ENCODE measurements around the gene CAPN8. TPM values are rescaled to one million over a fixed set of nuclear protein-coding genes. Genes with fewer than 3 reads are reported as not detected.

CAPN8 gene
- polyA plus RNA-seq, 1 of the 3 experiments (the other 2 are of a cell fraction): not detected

GRCh38 chr1:223525957-223526356, 139.5 kb downstream of the CAPN8 start:
- Histone ChIP-seq H3K9me2 (no peaks in the 10 kb centered on the region), H3K79me2 (ENCODE audit: insufficient read depth) (no peaks in the 10 kb centered on the region), H3K9ac (no peak overlapping the region), H3K27me3 (ENCODE audit: insufficient read depth) (peaks cover 10% of the 10 kb centered on the region; the same call in 1 of the 2 replicates), H3K27ac (ENCODE audit: low read depth in 2 of 2, low read length in 1 of 2) (no peak overlapping the region), H4K20me1 (ENCODE audit: insufficient read depth) (no peaks in the 10 kb centered on the region), H3K9me3 (no peaks in the 10 kb centered on the region), H2AFZ (ENCODE audit: low read depth) (no peak overlapping the region), H3K4me1 (ENCODE audit: control insufficient read depth in 1 of 2, insufficient read depth in 2 of 2, low read depth in 1 of 2, low read length in 1 of 2) (no peaks in the 10 kb centered on the region), H3K4me2 (no peak overlapping the region), H3F3A (replicated peaks; ENCODE audit: insufficient read depth) (no peaks in the 10 kb centered on the region), H3K36me3 (replicated peaks in 1 of 2; ENCODE audit: control insufficient read depth in 1 of 2, insufficient read depth in 2 of 2, low read length in 1 of 2) (no peaks in the 10 kb centered on the region), H3K4me3 (ENCODE audit: low read depth in 2 of 2, low read length in 1 of 2) (no peak overlapping the region)
- ChIA-PET POLR2A (no interaction called here), CTCF (interaction anchor here (1.5 kb wide), 1 partner anchor 31 kb away, joined by 3 read pairs; no protein-coding TSS in a partner anchor)
- DNase-seq: no peak
- 18% methylated on average over 3 of the region's 3 CpGs for WGBS (ENCODE audit: low lambda C conversion rate)
- TF ChIP-seq YY1 (IDR thresholded peaks at IDR 0.05; ENCODE audit: low read depth): no peak

- Histone ChIP-seq H3K79me2 (ENCODE audit: insufficient read depth) (no peaks in the 10 kb centered on the region), H4K20me1 (ENCODE audit: insufficient read depth) (no peaks in the 10 kb centered on the region), H3K9me2 (no peaks in the 10 kb centered on the region), H3K9ac (no peak overlapping the region), H3K4me2 (no peak overlapping the region), H2AFZ (ENCODE audit: low read depth) (no peak overlapping the region), H3K9me3 (no peaks in the 10 kb centered on the region), H3K27me3 (ENCODE audit: insufficient read depth) (peaks cover 10% of the 10 kb centered on the region; the same call in 1 of the 2 replicates), H3F3A (replicated peaks; ENCODE audit: insufficient read depth) (no peaks in the 10 kb centered on the region), H3K4me1 (ENCODE audit: control insufficient read depth in 1 of 2, insufficient read depth in 2 of 2, low read depth in 1 of 2, low read length in 1 of 2) (no peaks in the 10 kb centered on the region), H3K27ac (ENCODE audit: low read depth in 2 of 2, low read length in 1 of 2) (no peak overlapping the region), H3K36me3 (replicated peaks in 1 of 2; ENCODE audit: control insufficient read depth in 1 of 2, insufficient read depth in 2 of 2, low read length in 1 of 2) (no peaks in the 10 kb centered on the region), H3K4me3 (ENCODE audit: low read depth in 2 of 2, low read length in 1 of 2) (no peak overlapping the region)
- no peak for DNase-seq
- 31% methylated on average over 3 of the region's 3 CpGs for WGBS (ENCODE audit: low lambda C conversion rate)
- CTCF ChIA-PET: interaction anchor here (1.5 kb wide), 1 partner anchor 31 kb away, joined by 3 read pairs; no protein-coding TSS in a partner anchor
- POLR2A ChIA-PET: no interaction called here
- TF ChIP-seq USF2 (IDR thresholded peaks at IDR 0.05; ENCODE audit: borderline replicate concordance, low read depth, low read length): no peak
- no peak for TF ChIP-seq POLR2AphosphoS5 (IDR thresholded peaks at IDR 0.05; ENCODE audit: low read depth, low read length)
- no peak for TF ChIP-seq IRF3 (IDR thresholded peaks at IDR 0.05; ENCODE audit: low read depth, low read length)
Measured at GRCh38 chr1:223525546-223525945, 140.0 kb downstream of the CAPN8 start.

- Histone ChIP-seq H3K4me3 (ENCODE audit: low read depth in 2 of 2, low read length in 1 of 2) (no peak overlapping the region), H3K4me2 (no peak overlapping the region), H3K9ac (no peak overlapping the region), H4K20me1 (ENCODE audit: insufficient read depth) (no peaks in the 10 kb centered on the region), H3F3A (replicated peaks; ENCODE audit: insufficient read depth) (no peaks in the 10 kb centered on the region), H3K9me2 (no peaks in the 10 kb centered on the region), H3K36me3 (replicated peaks in 1 of 2; ENCODE audit: control insufficient read depth in 1 of 2, insufficient read depth in 2 of 2, low read length in 1 of 2) (no peaks in the 10 kb centered on the region), H3K4me1 (ENCODE audit: control insufficient read depth in 1 of 2, insufficient read depth in 2 of 2, low read depth in 1 of 2, low read length in 1 of 2) (no peaks in the 10 kb centered on the region), H2AFZ (ENCODE audit: low read depth) (no peak overlapping the region), H3K27ac (ENCODE audit: low read depth in 2 of 2, low read length in 1 of 2) (no peak overlapping the region), H3K27me3 (ENCODE audit: insufficient read depth) (peaks cover 10% of the 10 kb centered on the region; the same call in 1 of the 2 replicates), H3K79me2 (ENCODE audit: insufficient read depth) (no peaks in the 10 kb centered on the region), H3K9me3 (no peaks in the 10 kb centered on the region)
- ChIA-PET POLR2A (no interaction called here), CTCF (interaction anchor here (1.0 to 1.5 kb wide), 2 partner anchors 27 to 32 kb away, joined by 3 read pairs; no protein-coding TSS in a partner anchor)
- 13% methylated on average over 4 of the region's 4 CpGs for WGBS (ENCODE audit: low lambda C conversion rate)
- DNase-seq: no peak
- no peak for TF ChIP-seq EZH2phosphoT487 (IDR thresholded peaks at IDR 0.05; ENCODE audit: borderline replicate concordance, low read depth)
- TF ChIP-seq PBX3 (IDR thresholded peaks at IDR 0.05): no peak
- no peak for TF ChIP-seq USF1 (IDR thresholded peaks at IDR 0.05; ENCODE audit: borderline replicate concordance, low read depth)
- no peak for TF ChIP-seq CTCF (IDR thresholded peaks at IDR 0.05)
- TF ChIP-seq GATA2 (CRISPR knock-in tag; IDR thresholded peaks at IDR 0.05): no peak
- TF ChIP-seq RXRA (IDR thresholded peaks at IDR 0.05; ENCODE audit: borderline replicate concordance, low read depth): no peak
- TF ChIP-seq RFX5 (IDR thresholded peaks at IDR 0.05; ENCODE audit: low read length): no peak
- TF ChIP-seq USF2 (IDR thresholded peaks at IDR 0.05; ENCODE audit: borderline replicate concordance, low read depth, low read length): no peak
Measured at GRCh38 chr1:223524930-223525451, 140.5 kb downstream of the CAPN8 start.

All from SK-N-SH (cell line).